Kidney (tissue), 14 donors: ENCODE measurements around the gene CPZ. TPM values are rescaled to one million over a fixed set of nuclear protein-coding genes. Genes with fewer than 3 reads are reported as not detected.
A peak's percentile ranks its signal among the peaks of the same experiment; 100 is the strongest.

Experiments used
- DNase-seq, 5 donors: peaks; one replicate each; pipeline ENCODE4 v3.0.0-alpha.2; 2013 to 2020
- FAIRE-seq: peaks from 2 replicates; lab custom pipeline; 2012; peaks lifted over from hg19 to GRCh38; lab: Jason Lieb, UNC
- H3K27ac ChIP-seq, 2 donors: one replicate each; pipeline ENCODE4 v1.7.0; 2013; ENCODE audit warnings: low read depth in 2 of 2, low read length in 2 of 2, inconsistent platforms in 1 of 2
- H3K27me3 ChIP-seq: one replicate; pipeline ENCODE4 v1.7.1; 2013; ENCODE audit warnings: low read length, inconsistent platforms; ENCODE audit not compliant: control insufficient read depth, insufficient read depth
- H3K36me3 ChIP-seq, 3 donors: one replicate each; pipeline versions ENCODE4 v1.7.0 to v1.7.1; 2013; ENCODE audit warnings: low read length in 3 of 3, control low read depth in 1 of 3, inconsistent platforms in 1 of 3; ENCODE audit not compliant: insufficient read depth in 3 of 3, control insufficient read depth in 2 of 3
- H3K4me1 ChIP-seq, 3 donors: one replicate each; pipeline versions ENCODE4 v1.7.0 to v1.7.1; 2013; ENCODE audit warnings: low read length in 3 of 3, inconsistent platforms in 1 of 3, low read depth in 1 of 3; ENCODE audit not compliant: control insufficient read depth in 2 of 3, insufficient read depth in 2 of 3
- H3K4me3 ChIP-seq, 3 donors: one replicate each; pipeline versions ENCODE4 v1.7.0 to v1.8.1; 2013; ENCODE audit warnings: low read length in 3 of 3, control low read depth in 1 of 3, inconsistent platforms in 1 of 3
- H3K9ac ChIP-seq, 3 donors: one replicate each; pipeline versions ENCODE4 v1.7.0 to v1.7.1; 2013; ENCODE audit warnings: low read length in 3 of 3, control low read depth in 1 of 3, inconsistent platforms in 1 of 3
- H3K9me3 ChIP-seq, 3 donors: one replicate each; pipeline versions ENCODE4 v1.7.0 to v1.7.1; 2013; ENCODE audit warnings: low read length in 3 of 3, control low read depth in 1 of 3, inconsistent platforms in 1 of 3; ENCODE audit not compliant: control insufficient read depth in 2 of 3, insufficient read depth in 1 of 3
- CTCF ChIP-seq: IDR thresholded peaks from 3 replicates; pipeline ENCODE4 v1.5.1; 2012; ENCODE audit warnings: mild to moderate bottlenecking, moderate library complexity, borderline replicate concordance; ENCODE audit not compliant: insufficient read depth; ENCODE audit errors: extremely low read depth
- intact Hi-C: fragments of 100-400 bp; cut with DNase I; formaldehyde crosslinking; loops from one replicate; pipeline ENCODE4 v1.11.1; 2022
- polyA plus RNA-seq: library from polyadenylated mRNA; stranded (reverse); fragments of 350-450 nt; fragmentation: Illumina TruSeq; extraction: RNeasy Lipid Tissue Mini Kit (QIAGEN cat#74804); gene quantifications from one replicate; pipeline ENCODE4 v1.2.3, GENCODE V29; 2014; ENCODE audit warnings: low read depth, low replicate concordance; ENCODE audit not compliant: insufficient read depth
- total RNA-seq: library from RNA; stranded (reverse); fragmentation: NEBNext Ultra II Directional; extraction: Animal tissue kit (Norgen Biotek cat#: 25700); gene quantifications from one replicate; pipeline ENCODE4 v1.2.1, GENCODE V29; 2021
- donor health status: control.
- donor health status: control.
- donor health status: control.
- donor health status: control.
- donor health status: control.
- donor health status: DM: yes; HTN: yes; CAD: no.
- donor health status: Normal renal cell carcinoma (clear cell type).

CPZ gene
- total and polyA plus RNA-seq, 2 donors from 2014 or later = 1.2 to 2.6 TPM

GRCh38 chr4:8591626-8592365 lies 769 bp upstream of the CPZ start:
- H3K9ac ChIP-seq = no peak overlapping the region
- H3K4me1 ChIP-seq = peaks cover 0 to 5% (median 0%) of the 10 kb centered on the region in 3 donors
- no peak overlapping the region for H3K4me3 ChIP-seq
- intact Hi-C loops = loop anchor here (5.0 kb wide), 1 partner anchor 124 kb away; no protein-coding TSS in a partner anchor
- H3K27me3 ChIP-seq = peaks cover 3% of the 10 kb centered on the region
- peak in 1 of 5 donors; percentile 58 for DNase-seq
- no peak overlapping the region for H3K27ac ChIP-seq
- FAIRE-seq = no peak
- H3K36me3 ChIP-seq = no peaks in the 10 kb centered on the region
- H3K9me3 ChIP-seq = no peaks in the 10 kb centered on the region
- TF ChIP-seq CTCF = no peak

- intact Hi-C loops = loop anchor here (5.0 kb wide), 1 partner anchor 126 kb away; no protein-coding TSS in a partner anchor
- Histone ChIP-seq H3K4me1 (peaks cover 0 to 5% (median 0%) of the 10 kb centered on the region in 3 donors), H3K27me3 (peaks cover 3% of the 10 kb centered on the region), H3K9me3 (no peaks in the 10 kb centered on the region), H3K36me3 (no peaks in the 10 kb centered on the region), H3K9ac (no peak overlapping the region), H3K4me3 (peak overlapping the region in 1 of 3 donors; percentile 20), H3K27ac (no peak overlapping the region)
- DNase-seq = peak; percentile 17 to 74 (median 43)
- no peak for FAIRE-seq
- no peak for TF ChIP-seq CTCF
Observed at GRCh38 chr4:8593264-8594096, 915 bp downstream of the CPZ start.

- Histone ChIP-seq H3K4me1 (peaks cover 0 to 5% (median 0%) of the 10 kb centered on the region in 3 donors), H3K36me3 (no peaks in the 10 kb centered on the region), H3K27me3 (peaks cover 3% of the 10 kb centered on the region), H3K4me3 (no peak overlapping the region), H3K27ac (no peak overlapping the region), H3K9me3 (no peaks in the 10 kb centered on the region), H3K9ac (no peak overlapping the region)
- no peak for FAIRE-seq
- peak; percentile 76 for TF ChIP-seq CTCF
- intact Hi-C loops = loop anchor here (5.0 kb wide), 1 partner anchor 127 kb away; no protein-coding TSS in a partner anchor
- peak; percentile 55 to 91 (median 81) for DNase-seq
Observed at GRCh38 chr4:8594097-8595038, 1.8 kb downstream of the CPZ start.
